G401.6 (cell line): ENCODE data around the gene CDC37L1.
A peak's percentile ranks its signal among the peaks of the same experiment; 100 is the strongest.
"Not testable (repeated sequence)": the region's sequence is repeated elsewhere in the genome, so short reads cannot be mapped to it uniquely, and the experiment has no call there.

Experiments used
- FAIRE-seq: peaks from 2 replicates; lab custom pipeline; 2012; peaks lifted over from hg19 to GRCh38; lab: Jason Lieb, UNC

The CDC37L1 gene

DNA sequence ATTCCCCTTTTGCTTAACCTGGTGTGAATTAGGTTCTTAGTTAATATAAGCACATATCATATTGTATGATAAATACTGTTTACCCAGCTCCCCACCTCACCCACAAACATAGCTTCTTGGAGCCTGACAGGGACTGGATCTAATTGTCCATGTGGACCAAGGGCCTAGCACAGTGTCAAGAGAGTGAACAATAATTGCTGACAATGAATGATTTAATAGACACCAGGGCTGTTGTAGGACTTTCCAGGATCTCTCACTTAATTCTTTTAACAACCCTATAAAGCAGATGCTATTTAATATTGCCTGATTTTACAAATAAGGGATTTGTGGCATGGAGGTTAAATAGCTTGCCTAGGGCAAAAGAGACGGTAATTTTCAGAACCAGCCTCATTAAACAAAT, 36.8 kb downstream of the CDC37L1 start:
- no peak for FAIRE-seq

DNA sequence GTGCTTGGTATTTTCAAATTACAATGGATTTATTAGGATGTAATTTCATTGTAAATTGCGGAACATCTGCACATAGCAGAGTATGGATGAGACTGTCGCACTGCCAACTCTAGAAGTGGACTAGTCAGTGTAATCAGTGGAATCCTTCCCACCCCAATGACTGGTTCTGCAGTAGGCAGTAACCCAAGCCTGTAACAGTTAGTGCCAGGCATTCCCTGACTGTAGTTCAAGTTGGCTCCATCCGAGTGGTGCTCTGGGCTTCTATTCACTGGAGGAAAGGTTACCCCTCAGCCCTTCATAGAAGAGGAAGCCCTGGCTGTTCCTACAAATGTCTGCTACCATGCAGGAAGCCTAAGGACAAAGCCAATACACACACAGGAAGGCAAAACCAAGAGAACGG, 38.4 kb downstream of the CDC37L1 start:
- no peak for FAIRE-seq

DNA sequence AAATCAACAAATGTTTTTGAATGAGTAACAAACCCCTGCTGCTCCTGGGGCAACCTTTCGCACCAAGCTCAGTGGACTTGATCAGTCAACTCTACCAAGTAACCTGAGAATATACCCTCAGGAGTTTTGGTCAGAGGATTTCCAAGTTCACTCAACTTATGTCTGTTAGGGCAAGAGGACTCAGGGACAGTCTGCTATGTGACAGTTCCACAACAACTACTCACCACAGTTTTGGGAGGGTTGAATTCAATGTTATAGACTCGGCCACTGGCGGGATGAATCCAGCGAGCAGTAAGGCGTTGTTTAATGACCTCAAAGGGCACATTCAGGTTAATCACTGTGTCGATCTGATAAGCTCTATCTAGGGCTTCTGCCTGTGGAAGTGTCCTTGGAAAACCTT, 39.5 kb downstream of the CDC37L1 start:
- FAIRE-seq: no peak

DNA sequence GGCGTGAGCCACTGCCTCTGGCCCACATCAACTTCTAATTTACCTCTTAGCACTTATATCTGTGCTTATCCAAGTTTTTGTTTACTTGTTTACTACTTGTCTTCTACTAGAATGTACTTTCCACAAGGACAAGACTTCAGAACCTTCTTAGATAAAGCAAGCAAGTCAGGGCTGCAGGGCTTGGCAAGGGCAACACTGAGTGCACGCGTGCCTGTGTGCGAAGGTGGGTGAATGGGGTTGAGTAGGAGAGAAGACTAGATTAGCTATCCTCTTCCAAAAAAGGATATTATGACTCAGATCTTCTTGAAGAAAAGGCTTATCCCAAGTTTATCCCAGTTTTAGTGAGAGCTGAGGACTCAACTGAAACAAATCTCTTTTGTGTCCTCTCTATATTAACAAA, 42.4 kb downstream of the CDC37L1 start:
- FAIRE-seq: no peak

DNA sequence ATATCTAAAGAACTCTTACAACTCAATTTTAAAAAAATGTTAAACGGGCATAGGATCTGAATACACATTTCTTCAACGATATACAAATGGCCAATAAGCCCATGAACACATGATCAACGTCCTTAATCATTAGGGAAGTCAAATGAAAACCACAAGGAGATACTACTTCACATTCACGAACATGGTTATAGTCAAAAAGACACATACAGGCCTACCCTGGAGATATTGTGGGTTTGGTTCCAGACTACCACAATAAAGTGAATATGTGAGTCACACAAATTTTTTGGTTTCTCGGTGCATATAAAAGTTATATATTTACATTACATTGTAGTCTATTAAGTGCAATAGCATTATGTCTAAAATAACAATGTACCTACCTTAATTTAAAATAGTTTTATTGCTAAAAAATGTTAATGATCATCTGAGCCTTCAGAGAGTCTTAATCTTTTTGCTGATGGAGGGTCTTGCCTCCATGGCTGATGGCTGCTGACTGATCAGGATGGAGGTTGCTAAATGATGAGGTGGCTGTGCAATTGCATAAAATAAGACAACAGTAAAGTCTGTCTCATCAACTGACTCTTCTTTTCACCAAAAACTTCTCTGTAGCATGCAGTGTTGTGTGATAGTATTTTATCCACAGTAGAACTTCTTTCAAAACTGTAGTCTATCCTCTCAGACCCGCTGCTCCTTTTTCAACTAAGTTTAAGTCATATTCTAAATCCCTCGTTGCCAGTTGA, 46.5 kb downstream of the CDC37L1 start:
- FAIRE-seq: no peak

DNA sequence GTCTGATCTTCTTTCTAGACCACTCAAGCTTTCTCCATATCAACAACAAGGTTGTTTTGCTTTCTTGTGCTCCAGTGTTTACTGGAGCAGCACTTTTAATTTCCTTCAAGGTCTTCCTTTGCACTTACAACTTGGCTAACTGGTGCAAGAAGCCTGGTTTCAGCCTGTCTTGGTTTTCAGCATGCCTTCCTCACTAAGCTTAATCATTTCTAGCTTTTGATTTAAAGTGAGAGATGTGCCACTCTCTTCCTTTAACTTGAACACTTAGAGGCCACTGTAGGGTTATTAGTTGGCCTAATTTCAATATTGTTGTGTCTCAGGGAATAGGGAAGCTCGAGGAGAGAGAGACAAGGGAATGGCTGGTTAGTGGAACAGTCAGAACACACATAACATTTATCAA, 48.2 kb downstream of the CDC37L1 start:
- FAIRE-seq: no peak

DNA sequence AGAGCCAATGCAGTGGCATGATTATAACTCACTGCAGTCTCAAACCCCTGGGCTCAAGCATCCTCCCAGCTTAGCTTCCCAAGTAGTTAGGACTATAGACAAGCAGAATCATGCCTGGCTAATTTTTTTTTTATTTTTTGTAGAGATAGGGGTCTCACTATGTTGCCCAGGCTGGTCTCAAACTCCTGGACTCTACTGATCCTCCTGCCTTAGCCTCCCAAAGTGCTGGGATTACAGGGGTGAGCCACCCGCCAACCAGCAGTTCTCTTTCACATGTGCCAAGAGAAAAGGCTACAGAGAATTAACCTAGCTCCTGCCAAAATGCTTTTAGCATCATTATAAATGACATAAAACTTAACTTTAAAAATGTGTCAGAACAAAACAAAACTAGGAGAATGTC, 53.5 kb downstream of the CDC37L1 start:
- no peak for FAIRE-seq

DNA sequence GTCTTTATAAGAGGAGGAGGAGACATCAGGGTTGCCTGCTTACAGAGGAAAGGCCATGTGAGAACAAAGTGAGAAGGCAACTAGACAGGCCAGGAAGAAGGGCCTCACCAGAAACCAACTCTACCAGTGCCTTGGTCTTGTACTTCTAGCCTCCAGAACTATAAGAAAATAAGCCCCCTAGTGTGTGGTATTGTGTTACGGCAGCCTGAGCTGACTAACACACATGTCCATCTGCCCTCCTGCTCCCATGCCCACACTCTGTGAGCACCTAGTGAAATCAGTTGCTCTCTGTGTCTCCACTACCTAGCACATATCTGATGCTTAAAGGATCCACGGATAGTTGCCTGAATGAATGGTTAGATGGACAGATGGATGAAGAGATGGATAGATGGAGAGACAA, 54.8 kb downstream of the CDC37L1 start:
- no peak for FAIRE-seq

DNA sequence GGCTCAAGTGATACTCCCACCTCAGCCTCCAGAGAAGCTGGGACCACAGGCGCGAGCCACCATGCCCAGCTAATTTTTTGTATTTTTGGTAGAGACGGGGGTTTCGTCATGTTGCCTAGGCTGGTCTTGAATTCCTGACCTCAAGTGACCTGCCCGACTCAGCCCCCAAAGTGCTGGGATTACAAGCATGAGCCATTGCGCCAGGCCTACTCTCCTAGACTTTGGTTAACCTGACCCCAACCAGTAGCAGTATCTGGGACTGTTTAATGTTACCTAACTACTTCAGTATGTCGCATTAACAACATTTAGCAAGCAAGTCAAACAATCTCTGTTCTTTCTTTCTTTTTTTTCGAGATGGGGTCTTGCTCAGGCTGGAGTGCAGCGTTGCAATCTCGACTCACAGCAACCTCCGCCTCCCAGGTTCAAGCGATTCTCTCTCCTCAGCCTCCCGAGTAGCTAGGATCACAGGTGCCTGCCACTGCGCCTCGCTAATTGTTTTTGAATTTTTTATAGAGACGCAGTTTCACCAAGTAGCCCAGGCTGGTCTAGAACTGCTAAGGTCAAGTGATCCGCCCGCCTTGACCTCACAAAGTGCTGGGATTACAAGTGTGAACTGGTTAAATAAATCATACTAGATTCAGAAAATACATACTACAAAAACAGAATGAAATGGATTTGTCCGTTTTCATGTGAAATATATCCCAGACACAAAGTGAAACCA, 59.7 kb downstream of the CDC37L1 start:
- no peak for FAIRE-seq

DNA sequence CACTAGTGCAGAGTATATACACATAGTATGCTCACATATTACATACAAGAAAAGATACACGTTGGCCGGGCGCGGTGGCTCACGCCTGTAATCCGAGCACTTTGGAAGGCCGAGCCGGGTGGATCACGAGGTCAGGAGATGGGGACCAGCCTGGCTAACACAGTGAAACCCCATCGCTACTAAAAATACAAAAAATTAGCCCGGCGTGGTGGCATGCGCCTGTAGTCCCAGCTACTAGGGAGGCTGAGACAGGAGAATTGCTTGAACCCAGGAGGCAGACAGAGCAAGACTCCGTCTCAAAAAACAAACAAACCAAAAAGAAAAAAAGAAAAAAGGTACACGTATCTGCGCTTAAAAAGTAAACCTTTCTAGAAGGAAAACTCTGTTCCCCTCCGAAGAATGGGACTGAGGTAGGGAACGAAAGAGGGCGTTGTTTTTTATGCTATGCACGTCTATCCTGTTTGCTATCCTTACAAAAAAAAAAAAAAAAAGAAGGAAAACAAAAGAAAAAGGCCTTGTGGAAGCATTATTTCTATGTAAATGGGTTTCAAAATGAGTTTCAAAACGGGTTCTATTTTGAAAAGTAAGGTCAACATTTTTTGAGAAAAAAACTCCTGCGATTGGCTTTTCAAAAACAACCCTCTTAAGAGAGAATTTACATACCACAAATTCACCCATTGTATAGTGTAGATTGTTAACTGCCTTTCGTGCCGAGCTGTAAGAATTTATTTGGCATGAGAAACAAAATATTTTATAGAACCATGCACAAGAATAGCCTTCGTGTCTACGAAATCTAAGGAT, 60.4 kb downstream of the CDC37L1 start:
- FAIRE-seq: peak; percentile 37

DNA sequence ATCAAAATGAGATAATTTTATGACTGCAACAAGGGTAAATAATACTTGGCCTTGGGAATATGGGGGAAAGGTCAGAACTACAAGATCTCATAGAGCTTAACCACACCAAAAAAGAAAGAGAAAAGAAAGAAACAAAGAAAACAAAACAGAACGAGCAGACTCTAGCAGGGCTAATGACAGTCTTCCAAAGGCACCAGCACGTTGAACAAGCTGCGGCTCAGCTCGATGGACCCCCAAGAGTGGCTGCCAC, 60.9 kb downstream of the CDC37L1 start:
- no peak for FAIRE-seq

DNA sequence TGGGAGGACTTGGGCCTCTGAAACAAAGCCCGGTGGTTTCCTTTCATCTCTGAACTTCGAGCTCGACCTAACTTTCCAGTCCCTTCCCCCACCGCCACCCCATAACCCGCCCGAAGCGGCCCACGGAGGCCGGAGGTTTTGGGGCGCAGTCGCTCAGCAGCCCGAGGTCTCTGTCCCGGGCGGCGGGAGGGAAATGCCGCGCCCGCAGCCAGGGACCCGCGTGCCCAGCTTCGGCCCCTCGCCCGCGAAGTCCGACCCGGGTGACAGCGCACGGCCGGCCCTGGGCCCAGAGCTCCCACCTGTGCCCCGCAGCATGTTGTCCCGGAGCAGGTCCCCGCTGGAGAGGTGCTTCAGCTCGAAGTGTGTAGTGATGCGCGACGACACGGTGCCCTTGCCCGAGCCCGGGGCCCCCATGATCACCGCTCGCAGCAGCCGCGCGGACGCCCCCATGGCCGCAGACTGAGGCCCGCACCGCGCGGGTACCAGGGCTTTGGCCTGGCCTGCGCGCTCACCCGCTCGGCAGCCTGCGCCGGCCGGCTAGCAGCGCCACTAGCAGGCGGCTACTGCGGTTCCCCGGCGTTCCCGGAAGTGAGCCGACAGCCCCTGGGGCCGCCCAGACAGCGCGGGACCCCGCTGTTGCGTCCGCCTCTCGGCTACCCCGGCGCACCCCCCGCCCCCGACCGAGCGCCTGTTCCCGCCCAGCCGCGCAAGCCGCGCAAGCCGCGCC, 61.4 kb downstream of the CDC37L1 start, which contains the start of gene AK3:
Gene AK3 (minus strand): TSS at position 565 of the 727 bp plus-strand sequence. CDS start 115 bp downstream, at position 450.
- no peak for FAIRE-seq

DNA sequence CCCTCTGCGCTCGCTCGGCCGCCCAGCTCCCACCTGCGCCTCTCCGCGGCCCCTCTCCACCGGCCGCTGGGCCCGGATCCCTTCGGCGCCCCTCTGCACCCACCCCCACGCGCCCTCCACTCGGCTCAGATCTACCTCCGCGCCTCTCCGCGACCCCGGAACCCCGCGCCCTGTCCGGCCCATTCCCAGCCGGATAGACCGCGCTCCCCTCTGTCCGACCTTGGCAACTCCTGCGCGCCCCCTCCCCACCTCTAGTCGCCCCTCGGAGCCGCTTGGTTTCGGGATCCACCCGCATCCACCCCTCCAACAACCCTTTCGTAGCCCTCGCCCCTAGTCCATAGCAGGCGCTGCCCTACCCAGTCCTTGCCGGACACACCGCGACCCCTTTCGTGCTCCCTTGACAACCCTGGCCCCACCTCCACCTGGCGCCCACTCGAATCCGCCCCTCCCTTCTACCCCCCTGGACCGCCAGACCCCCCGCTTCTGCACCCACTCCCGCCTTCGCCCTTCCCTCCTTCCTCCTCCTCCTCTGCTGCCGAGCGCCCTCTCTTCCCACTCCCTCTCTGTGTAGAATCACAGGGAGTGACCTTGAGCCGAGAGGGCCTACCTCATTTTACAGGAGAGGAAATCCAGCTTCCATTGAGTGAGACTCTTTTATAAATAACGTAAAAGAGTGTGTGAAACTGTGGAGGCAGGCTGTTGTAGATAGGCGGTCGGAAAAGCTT, 62.2 kb downstream of the CDC37L1 start:
- no peak for FAIRE-seq

DNA sequence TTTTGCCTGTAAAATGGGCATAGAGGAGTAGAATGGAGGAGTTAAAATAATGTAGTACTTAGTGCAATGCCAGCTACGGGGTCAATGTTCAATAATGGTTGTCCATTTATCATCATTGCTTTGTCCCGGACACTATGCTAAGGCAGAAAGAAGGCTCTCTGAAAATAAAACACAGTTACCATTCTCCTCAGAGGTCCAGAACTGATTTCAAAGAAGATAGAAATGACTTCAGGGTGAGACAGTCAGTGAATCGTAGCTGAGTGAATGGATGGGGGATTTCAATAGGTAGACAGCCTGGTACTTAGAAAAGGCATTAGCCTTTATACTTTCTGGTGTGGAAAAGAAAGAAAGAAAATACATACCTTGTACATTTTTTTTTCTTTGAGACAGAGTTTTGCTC, 62.9 kb downstream of the CDC37L1 start:
- FAIRE-seq: no peak

DNA sequence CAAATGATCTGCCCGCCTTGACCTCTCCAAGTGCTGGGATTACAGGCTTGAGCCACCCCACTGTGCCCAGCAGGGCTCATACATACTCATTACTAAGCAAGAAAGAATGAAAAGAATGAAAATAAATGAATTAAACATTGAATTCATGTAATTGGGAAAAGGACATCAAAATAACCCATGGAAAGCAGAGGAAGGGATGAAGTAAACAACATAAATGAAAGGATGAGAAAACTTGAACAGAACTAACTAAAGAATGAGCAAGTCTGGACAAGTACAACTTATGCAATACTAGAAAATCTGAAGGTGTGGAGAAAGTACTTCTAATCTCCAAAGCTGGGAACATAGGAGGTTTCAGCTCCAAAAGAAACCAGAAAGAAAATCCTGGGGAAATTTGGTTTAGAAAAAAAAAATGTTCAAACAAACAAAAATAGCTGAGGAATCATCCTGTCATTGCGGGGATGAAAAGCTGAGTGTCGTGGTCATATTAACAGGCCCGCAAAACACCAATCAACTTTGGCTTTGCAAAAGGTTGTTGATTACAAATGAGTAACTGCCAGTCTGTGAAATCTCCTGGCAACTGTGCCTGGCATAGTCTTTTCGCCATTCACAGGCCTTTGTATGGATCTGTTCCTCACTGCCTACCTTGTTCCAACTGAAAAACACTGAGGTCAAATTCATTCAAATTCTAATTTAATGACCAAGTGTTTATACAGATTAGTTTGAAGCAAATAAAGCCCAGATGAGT, 63.9 kb downstream of the CDC37L1 start:
- peak; percentile 31 for FAIRE-seq

DNA sequence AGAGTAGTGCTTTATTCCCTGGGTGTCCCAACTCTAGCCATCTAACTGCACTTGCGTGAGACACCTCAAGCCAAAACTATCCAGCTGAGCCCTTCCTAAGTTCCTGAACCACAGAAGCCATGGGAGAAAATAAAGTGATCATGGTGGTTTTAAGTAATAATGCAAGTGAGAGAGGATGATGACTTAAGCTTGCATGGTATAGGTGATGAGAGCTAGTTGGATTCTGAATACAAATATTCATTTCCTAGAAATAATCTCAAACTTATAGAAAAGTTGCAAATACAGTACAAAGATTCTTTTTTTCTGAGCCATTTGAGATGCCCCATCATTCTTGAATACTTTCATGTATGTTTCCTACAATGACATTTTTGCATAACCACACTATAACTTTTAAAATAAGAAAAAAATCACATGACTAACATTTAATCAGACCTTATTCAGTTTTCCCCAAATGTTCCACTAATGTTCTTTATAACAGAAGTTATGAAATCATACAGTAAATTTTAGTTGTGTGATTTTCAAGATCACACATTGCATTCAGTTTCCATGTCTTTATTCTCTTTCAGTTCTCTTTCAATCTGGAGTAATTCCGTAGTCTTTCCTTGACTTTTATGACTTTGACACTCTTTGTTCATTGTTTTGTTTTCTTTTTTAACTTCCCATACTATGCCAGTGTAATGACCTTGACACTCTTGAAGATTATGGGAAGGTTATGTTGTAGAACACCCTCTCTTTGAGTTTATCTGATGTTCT, 67.1 kb downstream of the CDC37L1 start:
- no peak for FAIRE-seq

DNA sequence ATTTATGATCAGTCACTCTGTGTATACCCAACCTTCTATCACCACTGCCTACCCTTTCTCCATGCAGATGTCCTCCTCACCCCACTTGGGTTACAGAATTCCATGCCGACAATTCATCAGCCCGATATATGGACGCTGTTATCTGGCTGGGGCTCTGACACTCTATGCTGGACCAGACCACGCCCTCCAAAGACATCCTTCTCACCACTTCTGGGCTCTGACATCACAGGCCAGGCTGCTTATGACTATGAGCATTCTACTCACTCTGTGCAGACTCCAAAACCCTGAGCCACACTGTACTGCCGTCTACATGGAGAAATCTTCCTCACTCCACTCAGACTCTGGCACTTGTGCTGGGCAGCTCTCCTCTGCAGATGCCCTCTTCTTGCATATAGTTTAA, 69.2 kb downstream of the CDC37L1 start:
- FAIRE-seq: no peak

DNA sequence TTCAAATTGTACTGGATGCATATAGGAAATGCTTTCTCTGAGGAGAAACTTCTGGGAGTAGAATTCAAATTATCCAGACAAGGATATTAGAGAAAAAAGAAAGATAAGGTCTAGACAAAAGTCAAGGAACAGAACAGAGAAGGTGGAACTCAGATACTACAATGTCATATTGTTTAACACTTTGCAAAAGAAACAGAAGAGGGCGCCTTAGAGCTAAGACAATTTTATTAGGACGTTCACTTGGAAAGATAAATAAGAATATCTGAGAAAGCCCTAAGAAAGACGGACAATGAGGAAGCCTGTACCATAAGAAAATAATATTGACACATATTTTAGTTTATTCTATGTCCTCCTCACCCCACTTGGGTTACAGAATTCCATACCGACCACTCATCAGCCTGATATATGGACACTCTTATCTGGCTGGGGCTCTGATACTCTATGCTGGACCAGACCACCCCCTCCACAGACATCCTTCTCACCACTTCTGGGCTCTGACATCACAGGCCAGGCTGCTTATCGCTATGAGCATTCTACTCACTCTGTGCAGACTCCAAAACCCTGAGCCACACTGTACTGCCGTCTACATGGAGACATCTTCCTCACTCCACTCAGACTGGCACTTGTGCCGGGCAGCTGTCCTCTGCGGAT, 70.8 kb downstream of the CDC37L1 start:
- FAIRE-seq: peak; percentile 96

DNA sequence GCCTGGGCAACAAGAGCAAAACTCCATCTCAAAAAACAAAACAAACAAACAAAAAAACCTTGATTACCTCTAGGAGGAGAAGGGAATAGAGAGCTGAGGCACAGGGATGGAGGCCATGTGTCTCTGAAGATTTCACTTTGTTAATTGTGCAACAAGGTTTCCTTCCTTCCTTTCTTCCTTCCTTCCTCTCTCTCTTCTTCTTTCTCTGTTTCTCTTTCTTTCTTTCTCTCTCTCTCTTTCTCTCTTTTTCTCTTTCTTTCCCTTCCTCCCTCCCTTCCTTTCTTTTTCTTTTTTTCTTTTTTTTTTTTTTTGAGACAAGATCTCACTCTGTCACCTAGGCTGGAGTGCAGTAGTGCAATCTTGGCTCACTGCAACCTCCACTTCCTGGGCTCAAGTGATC, 75.2 kb downstream of the CDC37L1 start:
- not testable (repeated sequence) for FAIRE-seq

DNA sequence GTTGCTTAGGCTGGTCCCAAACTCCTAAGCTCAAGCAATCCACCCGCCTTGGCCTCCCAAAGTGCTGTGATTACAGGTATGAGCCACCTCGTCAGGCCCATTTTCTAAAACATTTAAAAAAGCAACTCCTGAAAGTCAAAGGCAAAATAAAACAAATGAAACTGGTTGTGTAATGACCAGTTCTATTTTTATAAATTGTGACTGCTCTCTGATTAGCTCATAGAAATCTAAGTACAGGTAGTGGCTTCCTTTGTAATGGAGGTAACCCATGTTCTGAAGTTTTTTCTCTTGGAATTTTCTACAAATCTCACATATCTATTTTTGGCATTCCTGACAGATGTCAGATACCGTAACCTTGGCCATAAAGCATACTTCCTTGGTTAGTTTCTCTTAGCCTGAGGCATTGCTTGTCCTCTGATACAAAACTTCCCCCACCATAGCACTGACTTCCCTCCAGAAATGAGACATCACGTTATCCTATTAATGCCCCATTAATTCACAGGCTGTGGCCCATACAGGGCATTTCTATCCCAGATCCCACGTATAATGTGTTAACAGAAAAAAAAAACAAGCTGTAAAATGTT, 75.7 kb downstream of the CDC37L1 start:
- FAIRE-seq: no peak
